K562 (cell line): Measurements from ENCODE around the gene ECSCR. TPM values are rescaled to one million over a fixed set of nuclear protein-coding genes. Genes with fewer than 3 reads are reported as not detected.

Source experiments
- BRD9 ChIP-seq: fragments of 450-650 bp; IDR thresholded peaks from 2 replicates; pipeline ENCODE4 v1.6.1; 2018; ENCODE audit warnings: low read depth; ENCODE audit not compliant: partially characterized antibody
- CEBPG ChIP-seq, 3 experiments: fragments of 200-800 bp in 1 of 3; sonication (Bioruptor generic) in 1 of 3; sonication (generic) in 1 of 3; formaldehyde crosslinking in 1 of 3; IDR thresholded peaks in 2 of 3; conservative IDR thresholded peaks in 1 of 3; 2 replicates each; pipeline versions ENCODE4 v1.6.1 to v1.8.0; 2016 to 2022; ENCODE audit warnings: missing compliant biosample characterization in 2 of 3, missing genetic modification characterization in 2 of 3, mild to moderate bottlenecking in 1 of 3, missing genetic modification reagents in 1 of 3
- E2F6 ChIP-seq, 2 experiments: IDR thresholded peaks; 2 replicates each; pipeline ENCODE4 v1.6.1; 2011; ENCODE audit warnings: borderline replicate concordance in 1 of 2, control low read depth in 1 of 2, low read depth in 1 of 2, low read length in 1 of 2, mild to moderate bottlenecking in 1 of 2, mixed read lengths in 1 of 2, moderate library complexity in 1 of 2; ENCODE audit not compliant: insufficient read depth in 1 of 2, insufficient read length in 1 of 2, poor library complexity in 1 of 2, severe bottlenecking in 1 of 2; ENCODE audit errors: extremely low read depth in 1 of 2
- HCFC1 ChIP-seq: IDR thresholded peaks from 2 replicates; pipeline ENCODE4 v1.6.1; 2012; ENCODE audit warnings: low read depth, low read length, improper control_type of control experiment
- HDAC6 ChIP-seq: IDR thresholded peaks from 2 replicates; pipeline ENCODE4 v1.6.1; 2012; ENCODE audit warnings: low read depth, mild to moderate bottlenecking, control low read depth, inconsistent platforms, low read length, moderate library complexity
- KDM1A ChIP-seq, 2 experiments: fragments of 450-650 bp; IDR thresholded peaks; 2 replicates each; pipeline ENCODE4 v1.6.1; 2016; ENCODE audit warnings: mild to moderate bottlenecking in 2 of 2
- NFE2 ChIP-seq: IDR thresholded peaks from 2 replicates; pipeline ENCODE4 v1.6.1; 2014; ENCODE audit warnings: antibody characterized with exemption, low read depth
- RCOR1 ChIP-seq, 2 experiments: IDR thresholded peaks; 2 replicates each; pipeline ENCODE4 v1.6.1; 2012; ENCODE audit warnings: low read depth in 2 of 2, low read length in 2 of 2, borderline replicate concordance in 1 of 2, improper control_type of control experiment in 1 of 2
- SIX5 ChIP-seq, 2 experiments: IDR thresholded peaks; 2 replicates each; pipeline ENCODE4 v1.6.1; 2011; ENCODE audit warnings: low read length in 2 of 2, borderline replicate concordance in 1 of 2, low read depth in 1 of 2, mild to moderate bottlenecking in 1 of 2, moderate library complexity in 1 of 2; ENCODE audit not compliant: insufficient read depth in 1 of 2
- SLC30A9 ChIP-seq: fragments of 250-450 bp; sonication (Bioruptor Pico); IDR thresholded peaks from 2 replicates; pipeline ENCODE4 v1.8.0; 2022; ENCODE audit warnings: mild to moderate bottlenecking, moderate library complexity
- SMARCA5 ChIP-seq: fragments of 450-650 bp; IDR thresholded peaks from 2 replicates; pipeline ENCODE4 v1.6.1; 2016
- TAF9B ChIP-seq: fragments of 450-650 bp; IDR thresholded peaks from 2 replicates; pipeline ENCODE4 v1.6.1; 2018; ENCODE audit warnings: mild to moderate bottlenecking; ENCODE audit not compliant: partially characterized antibody
- ZNF778 ChIP-seq: fragments of 450-650 bp; formaldehyde crosslinking; IDR thresholded peaks from 2 replicates; pipeline ENCODE4 v1.4.0; 2020; ENCODE audit warnings: mild to moderate bottlenecking, moderate library complexity
- polyA plus RNA-seq, 8 experiments: library from polyadenylated mRNA; depleted of rRNA in 4 of 8; stranded (reverse) in 5 of 8; unstranded in 3 of 8; fragments of >200 nt; fragmentation: Nextera tagmentation in 2 of 8; fragmentation: Illumina TruSeq in 1 of 8; extraction: Ambion mirVana in 2 of 8; extraction: Trizol in 1 of 8; gene quantifications; 2 replicates each; pipeline versions ENCODE4 v1.2.1 to v1.2.3, GENCODE V29; 2011 to 2014; ENCODE audit warnings: inconsistent platforms in 1 of 8, missing spikeins in 1 of 8
- total RNA-seq, 7 experiments: library from RNA; depleted of rRNA in 6 of 7; stranded (reverse); fragments of >200 nt in 6 of 7; fragmentation: Illumina TruSeq in 2 of 7; extraction: Trizol in 2 of 7; gene quantifications; 2 replicates each; pipeline versions ENCODE4 v1.2.1 to v1.2.3, GENCODE V29; 2011 to 2021; ENCODE audit warnings: low replicate concordance in 1 of 7
- TF ChIP-seq, protein P1 (sequence below): fragments of 450-650 bp; IDR thresholded peaks from 2 replicates; pipeline ENCODE4 v1.6.1; 2016; ENCODE audit warnings: mild to moderate bottlenecking, moderate library complexity

Gene ECSCR
- total and polyA plus RNA-seq, 9 of the 15 experiments (the other 6 are each of a cell fraction or from before 2014, with no cell fraction given) = 0.10 to 0.25 (median 0.13) TPM; not detected in 6

DNA sequence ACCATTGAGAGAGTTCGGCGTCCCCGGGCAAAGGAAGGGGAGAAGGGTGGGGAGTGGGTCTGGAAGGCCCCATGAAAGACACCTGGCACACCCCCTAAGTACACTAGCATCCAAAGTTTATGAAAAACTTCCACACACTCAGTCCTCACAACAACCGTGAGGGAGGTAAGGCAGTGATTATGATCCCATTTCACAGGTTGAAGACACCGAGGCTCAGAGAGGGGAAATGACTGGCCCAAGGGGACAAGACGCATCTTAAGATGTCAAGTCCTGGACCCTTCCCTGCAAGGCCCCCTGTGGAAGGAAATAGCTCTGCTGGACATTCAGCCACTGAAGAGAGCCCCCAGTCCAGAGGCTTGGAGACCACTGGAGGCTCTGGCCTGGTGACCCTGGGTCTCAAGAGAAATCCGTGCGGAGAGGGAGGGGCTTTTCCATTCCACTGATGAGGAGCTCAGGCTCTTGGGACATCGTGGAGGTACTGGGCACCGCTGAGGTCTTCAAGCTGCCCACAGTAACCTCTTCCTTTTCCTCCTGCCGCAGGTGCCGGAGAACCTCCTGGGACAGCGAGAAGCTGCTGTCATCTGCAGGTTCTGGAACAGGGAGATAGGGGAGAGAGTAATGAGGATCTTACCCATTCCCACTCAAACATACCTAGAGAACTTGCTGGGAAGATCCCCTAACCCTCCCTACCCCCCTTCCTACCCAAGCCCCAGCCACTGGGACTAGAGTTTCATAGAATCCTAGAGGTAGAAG lies 13.5 kb upstream of the ECSCR start (continued):
- TF ChIP-seq E2F6 (IDR thresholded peaks at IDR 0.05; ENCODE audit: borderline replicate concordance in 1 of 2, extremely low read depth in 1 of 2, insufficient read depth in 1 of 2, insufficient read length in 1 of 2, low read depth in 1 of 2, low read length in 1 of 2, poor library complexity in 1 of 2, severe bottlenecking in 1 of 2) = no peak
- no peak for TF ChIP-seq ZNF778 (CRISPR knock-in tag)
- no peak for TF ChIP-seq HCFC1
- no peak for TF ChIP-seq HDAC6
- TF ChIP-seq SLC30A9 (CRISPR knock-in tag) = no peak
- TF ChIP-seq KDM1A (IDR thresholded peaks at IDR 0.05) = peak; percentile 57 to 67; a peak in 3 of 4 replicates
- TF ChIP-seq RCOR1 (IDR thresholded peaks at IDR 0.05; ENCODE audit: borderline replicate concordance in 1 of 2, low read depth in 2 of 2, low read length in 2 of 2) = peak in 1 of 2 experiments; percentile 45; a peak in 1 of 4 replicates
- no peak for TF ChIP-seq CEBPG (CRISPR knock-in tag; IDR thresholded peaks at IDR 0.05)
- TF ChIP-seq CEBPG (tag; conservative IDR thresholded peaks at IDR 0.05 in 1 of 2, IDR thresholded peaks at IDR 0.05 in 1 of 2) = peak in 1 of 2 experiments; percentile 68; a peak in 3 of 4 replicates
- no peak for TF ChIP-seq TAF9B
- no peak for TF ChIP-seq NFE2
- no peak for TF ChIP-seq SIX5 (IDR thresholded peaks at IDR 0.05; ENCODE audit: borderline replicate concordance in 1 of 2, insufficient read depth in 1 of 2, low read depth in 1 of 2, low read length in 2 of 2)
- TF ChIP-seq SMARCA5 = peak; percentile 22; the same call in 1 of the 2 replicates
- TF ChIP-seq BRD9 = no peak
- TF ChIP-seq, protein P1, sequence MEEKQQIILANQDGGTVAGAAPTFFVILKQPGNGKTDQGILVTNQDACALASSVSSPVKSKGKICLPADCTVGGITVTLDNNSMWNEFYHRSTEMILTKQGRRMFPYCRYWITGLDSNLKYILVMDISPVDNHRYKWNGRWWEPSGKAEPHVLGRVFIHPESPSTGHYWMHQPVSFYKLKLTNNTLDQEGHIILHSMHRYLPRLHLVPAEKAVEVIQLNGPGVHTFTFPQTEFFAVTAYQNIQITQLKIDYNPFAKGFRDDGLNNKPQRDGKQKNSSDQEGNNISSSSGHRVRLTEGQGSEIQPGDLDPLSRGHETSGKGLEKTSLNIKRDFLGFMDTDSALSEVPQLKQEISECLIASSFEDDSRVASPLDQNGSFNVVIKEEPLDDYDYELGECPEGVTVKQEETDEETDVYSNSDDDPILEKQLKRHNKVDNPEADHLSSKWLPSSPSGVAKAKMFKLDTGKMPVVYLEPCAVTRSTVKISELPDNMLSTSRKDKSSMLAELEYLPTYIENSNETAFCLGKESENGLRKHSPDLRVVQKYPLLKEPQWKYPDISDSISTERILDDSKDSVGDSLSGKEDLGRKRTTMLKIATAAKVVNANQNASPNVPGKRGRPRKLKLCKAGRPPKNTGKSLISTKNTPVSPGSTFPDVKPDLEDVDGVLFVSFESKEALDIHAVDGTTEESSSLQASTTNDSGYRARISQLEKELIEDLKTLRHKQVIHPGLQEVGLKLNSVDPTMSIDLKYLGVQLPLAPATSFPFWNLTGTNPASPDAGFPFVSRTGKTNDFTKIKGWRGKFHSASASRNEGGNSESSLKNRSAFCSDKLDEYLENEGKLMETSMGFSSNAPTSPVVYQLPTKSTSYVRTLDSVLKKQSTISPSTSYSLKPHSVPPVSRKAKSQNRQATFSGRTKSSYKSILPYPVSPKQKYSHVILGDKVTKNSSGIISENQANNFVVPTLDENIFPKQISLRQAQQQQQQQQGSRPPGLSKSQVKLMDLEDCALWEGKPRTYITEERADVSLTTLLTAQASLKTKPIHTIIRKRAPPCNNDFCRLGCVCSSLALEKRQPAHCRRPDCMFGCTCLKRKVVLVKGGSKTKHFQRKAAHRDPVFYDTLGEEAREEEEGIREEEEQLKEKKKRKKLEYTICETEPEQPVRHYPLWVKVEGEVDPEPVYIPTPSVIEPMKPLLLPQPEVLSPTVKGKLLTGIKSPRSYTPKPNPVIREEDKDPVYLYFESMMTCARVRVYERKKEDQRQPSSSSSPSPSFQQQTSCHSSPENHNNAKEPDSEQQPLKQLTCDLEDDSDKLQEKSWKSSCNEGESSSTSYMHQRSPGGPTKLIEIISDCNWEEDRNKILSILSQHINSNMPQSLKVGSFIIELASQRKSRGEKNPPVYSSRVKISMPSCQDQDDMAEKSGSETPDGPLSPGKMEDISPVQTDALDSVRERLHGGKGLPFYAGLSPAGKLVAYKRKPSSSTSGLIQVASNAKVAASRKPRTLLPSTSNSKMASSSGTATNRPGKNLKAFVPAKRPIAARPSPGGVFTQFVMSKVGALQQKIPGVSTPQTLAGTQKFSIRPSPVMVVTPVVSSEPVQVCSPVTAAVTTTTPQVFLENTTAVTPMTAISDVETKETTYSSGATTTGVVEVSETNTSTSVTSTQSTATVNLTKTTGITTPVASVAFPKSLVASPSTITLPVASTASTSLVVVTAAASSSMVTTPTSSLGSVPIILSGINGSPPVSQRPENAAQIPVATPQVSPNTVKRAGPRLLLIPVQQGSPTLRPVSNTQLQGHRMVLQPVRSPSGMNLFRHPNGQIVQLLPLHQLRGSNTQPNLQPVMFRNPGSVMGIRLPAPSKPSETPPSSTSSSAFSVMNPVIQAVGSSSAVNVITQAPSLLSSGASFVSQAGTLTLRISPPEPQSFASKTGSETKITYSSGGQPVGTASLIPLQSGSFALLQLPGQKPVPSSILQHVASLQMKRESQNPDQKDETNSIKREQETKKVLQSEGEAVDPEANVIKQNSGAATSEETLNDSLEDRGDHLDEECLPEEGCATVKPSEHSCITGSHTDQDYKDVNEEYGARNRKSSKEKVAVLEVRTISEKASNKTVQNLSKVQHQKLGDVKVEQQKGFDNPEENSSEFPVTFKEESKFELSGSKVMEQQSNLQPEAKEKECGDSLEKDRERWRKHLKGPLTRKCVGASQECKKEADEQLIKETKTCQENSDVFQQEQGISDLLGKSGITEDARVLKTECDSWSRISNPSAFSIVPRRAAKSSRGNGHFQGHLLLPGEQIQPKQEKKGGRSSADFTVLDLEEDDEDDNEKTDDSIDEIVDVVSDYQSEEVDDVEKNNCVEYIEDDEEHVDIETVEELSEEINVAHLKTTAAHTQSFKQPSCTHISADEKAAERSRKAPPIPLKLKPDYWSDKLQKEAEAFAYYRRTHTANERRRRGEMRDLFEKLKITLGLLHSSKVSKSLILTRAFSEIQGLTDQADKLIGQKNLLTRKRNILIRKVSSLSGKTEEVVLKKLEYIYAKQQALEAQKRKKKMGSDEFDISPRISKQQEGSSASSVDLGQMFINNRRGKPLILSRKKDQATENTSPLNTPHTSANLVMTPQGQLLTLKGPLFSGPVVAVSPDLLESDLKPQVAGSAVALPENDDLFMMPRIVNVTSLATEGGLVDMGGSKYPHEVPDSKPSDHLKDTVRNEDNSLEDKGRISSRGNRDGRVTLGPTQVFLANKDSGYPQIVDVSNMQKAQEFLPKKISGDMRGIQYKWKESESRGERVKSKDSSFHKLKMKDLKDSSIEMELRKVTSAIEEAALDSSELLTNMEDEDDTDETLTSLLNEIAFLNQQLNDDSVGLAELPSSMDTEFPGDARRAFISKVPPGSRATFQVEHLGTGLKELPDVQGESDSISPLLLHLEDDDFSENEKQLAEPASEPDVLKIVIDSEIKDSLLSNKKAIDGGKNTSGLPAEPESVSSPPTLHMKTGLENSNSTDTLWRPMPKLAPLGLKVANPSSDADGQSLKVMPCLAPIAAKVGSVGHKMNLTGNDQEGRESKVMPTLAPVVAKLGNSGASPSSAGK = no peak
